GM10248 (cell line): Measurements from ENCODE around the gene CYB561.

Experiments
- CTCF ChIA-PET: fragments of 300-600 bp; sonication (Branson Sonifier 250); formaldehyde crosslinking; extraction: SDS; loops from one replicate; lab custom pipeline; 2021; ENCODE audit warnings: antibody characterized with exemption; lab: Yijun Ruan, JAX
- POLR2A ChIA-PET: fragments of 350-650 bp; sonication (Branson Sonifier 250); formaldehyde crosslinking; extraction: SDS; loops from one replicate; lab custom pipeline; 2020; ENCODE audit warnings: antibody characterized with exemption; lab: Yijun Ruan, JAX
- DNase-seq: peaks from one replicate; pipeline ENCODE4 v3.0.0; 2012; ENCODE audit errors: extremely low spot score
- TF ChIP-seq, protein P1 (sequence below): IDR thresholded peaks from 2 replicates; pipeline ENCODE4 v1.5.1; 2012; ENCODE audit warnings: mild to moderate bottlenecking, low read depth; ENCODE audit errors: extremely low read depth, missing control alignments, control extremely low read depth

CYB561 gene

DNA sequence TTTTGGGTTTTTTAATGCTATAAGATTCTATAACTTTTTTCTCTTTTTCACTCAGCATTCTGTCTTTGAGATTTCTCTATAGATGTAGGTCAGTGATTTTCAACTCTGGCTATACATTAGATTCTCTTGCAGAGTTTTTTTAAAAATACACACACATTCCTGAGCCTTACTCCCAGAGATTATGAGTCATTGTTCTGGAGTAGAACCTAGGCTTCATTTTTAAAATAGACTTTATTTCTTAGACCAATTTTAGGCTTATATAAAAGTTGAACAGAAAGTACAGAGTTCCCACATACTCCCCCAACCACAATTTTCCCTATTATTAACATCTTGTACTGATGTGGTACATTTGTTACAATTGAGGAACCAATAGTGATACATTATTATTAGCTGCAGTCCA, 63.3 kb downstream of the CYB561 start:
- POLR2A ChIA-PET = no interaction called here

More for the DNA sequence above, 63.3 kb downstream of the CYB561 start:
- TF ChIP-seq, protein P1, sequence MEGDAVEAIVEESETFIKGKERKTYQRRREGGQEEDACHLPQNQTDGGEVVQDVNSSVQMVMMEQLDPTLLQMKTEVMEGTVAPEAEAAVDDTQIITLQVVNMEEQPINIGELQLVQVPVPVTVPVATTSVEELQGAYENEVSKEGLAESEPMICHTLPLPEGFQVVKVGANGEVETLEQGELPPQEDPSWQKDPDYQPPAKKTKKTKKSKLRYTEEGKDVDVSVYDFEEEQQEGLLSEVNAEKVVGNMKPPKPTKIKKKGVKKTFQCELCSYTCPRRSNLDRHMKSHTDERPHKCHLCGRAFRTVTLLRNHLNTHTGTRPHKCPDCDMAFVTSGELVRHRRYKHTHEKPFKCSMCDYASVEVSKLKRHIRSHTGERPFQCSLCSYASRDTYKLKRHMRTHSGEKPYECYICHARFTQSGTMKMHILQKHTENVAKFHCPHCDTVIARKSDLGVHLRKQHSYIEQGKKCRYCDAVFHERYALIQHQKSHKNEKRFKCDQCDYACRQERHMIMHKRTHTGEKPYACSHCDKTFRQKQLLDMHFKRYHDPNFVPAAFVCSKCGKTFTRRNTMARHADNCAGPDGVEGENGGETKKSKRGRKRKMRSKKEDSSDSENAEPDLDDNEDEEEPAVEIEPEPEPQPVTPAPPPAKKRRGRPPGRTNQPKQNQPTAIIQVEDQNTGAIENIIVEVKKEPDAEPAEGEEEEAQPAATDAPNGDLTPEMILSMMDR = no peak
- CTCF ChIA-PET = interaction anchor here (1.0 to 1.8 kb wide), 2 partner anchors 10 to 24 kb away, joined by 3 to 6 read pairs; no protein-coding TSS in a partner anchor
- DNase-seq = no peak
